Glutamatergic neuron (in vitro differentiated cells): Measurements from ENCODE around the gene MAPT. TPM values are rescaled to one million over a fixed set of nuclear protein-coding genes. Genes with fewer than 3 reads are reported as not detected.
A peak's percentile ranks its signal among the peaks of the same experiment; 100 is the strongest.

Experiments used
- DNase-seq: peaks from one replicate; pipeline ENCODE4 v3.0.0; 2022
- H3K27ac Mint-ChIP-seq: one replicate; pipeline ENCODE4 v1.8.0; 2020; ENCODE audit warnings: mild to moderate bottlenecking, mixed read lengths, inconsistent platforms; ENCODE audit not compliant: unreplicated experiment
- H3K27me3 Mint-ChIP-seq: one replicate; pipeline ENCODE4 v1.8.0; 2020; ENCODE audit warnings: mild to moderate bottlenecking, moderate library complexity, mixed read lengths, inconsistent platforms; ENCODE audit not compliant: unreplicated experiment
- H3K36me3 Mint-ChIP-seq: one replicate; pipeline ENCODE4 v1.8.0; 2020; ENCODE audit warnings: mild to moderate bottlenecking, mixed read lengths, inconsistent platforms; ENCODE audit not compliant: unreplicated experiment
- H3K4me1 Mint-ChIP-seq: one replicate; pipeline ENCODE4 v1.8.0; 2020; ENCODE audit warnings: mild to moderate bottlenecking, low read depth, mixed read lengths, inconsistent platforms; ENCODE audit not compliant: unreplicated experiment
- H3K4me3 Mint-ChIP-seq: one replicate; pipeline ENCODE4 v1.8.0; 2020; ENCODE audit warnings: mild to moderate bottlenecking, mixed read lengths, inconsistent platforms; ENCODE audit not compliant: unreplicated experiment
- H3K9me3 Mint-ChIP-seq: one replicate; pipeline ENCODE4 v1.8.0; 2020; ENCODE audit warnings: mild to moderate bottlenecking, moderate library complexity, mixed read lengths, inconsistent platforms; ENCODE audit not compliant: unreplicated experiment
- CTCF ChIP-seq: fragments of 200-600 bp; sonication (generic); IDR thresholded peaks from one replicate; pipeline ENCODE4 v1.5.0; 2021; ENCODE audit not compliant: partially characterized antibody, unreplicated experiment
- total RNA-seq: library from RNA; stranded (reverse); fragmentation: NEBNext Ultra II Directional; extraction: Animal tissue kit (Norgen Biotek cat#: 25700); gene quantifications from one replicate; pipeline ENCODE4 v1.2.1, GENCODE V29; 2021; ENCODE audit not compliant: unreplicated experiment

Gene MAPT
- total RNA-seq, 1 donor from 2014 or later: 123 TPM

GRCh38 chr17:45914047-45914717, 19.8 kb downstream of the MAPT start:
- Mint-ChIP-seq H3K27me3 (peaks cover 7% of the 10 kb centered on the region), H3K9me3 (peaks cover 19% of the 10 kb centered on the region), H3K36me3 (peaks cover 14% of the 10 kb centered on the region), H3K4me1 (peaks cover 10% of the 10 kb centered on the region), H3K4me3 (no peak overlapping the region), H3K27ac (no peak overlapping the region)
- DNase-seq: no peak
- no peak for TF ChIP-seq CTCF

- Mint-ChIP-seq H3K4me1 (peaks cover 10% of the 10 kb centered on the region), H3K27ac (no peak overlapping the region), H3K36me3 (peaks cover 14% of the 10 kb centered on the region), H3K27me3 (peaks cover 7% of the 10 kb centered on the region), H3K4me3 (no peak overlapping the region), H3K9me3 (peaks cover 19% of the 10 kb centered on the region)
- TF ChIP-seq CTCF: no peak
- no peak for DNase-seq
Measured at GRCh38 chr17:45915263-45915662, 20.9 kb downstream of the MAPT start.

- Mint-ChIP-seq H3K4me1 (peaks cover 8% of the 10 kb centered on the region), H3K9me3 (peaks cover 18% of the 10 kb centered on the region), H3K4me3 (no peak overlapping the region), H3K36me3 (peaks cover 12% of the 10 kb centered on the region), H3K27ac (no peak overlapping the region), H3K27me3 (peaks cover 7% of the 10 kb centered on the region)
- no peak for DNase-seq
- no peak for TF ChIP-seq CTCF
Measured at GRCh38 chr17:45917081-45917480, 22.7 kb downstream of the MAPT start.

GRCh38 chr17:45918241-45918745, 23.9 kb downstream of the MAPT start:
- H3K9me3 Mint-ChIP-seq: peaks cover 10% of the 10 kb centered on the region
- H3K4me1 Mint-ChIP-seq: peaks cover 8% of the 10 kb centered on the region
- H3K27me3 Mint-ChIP-seq: peaks cover 7% of the 10 kb centered on the region
- peaks cover 1% of the 10 kb centered on the region for H3K36me3 Mint-ChIP-seq
- TF ChIP-seq CTCF: no peak
- no peak for DNase-seq
- no peak overlapping the region for H3K27ac Mint-ChIP-seq
- H3K4me3 Mint-ChIP-seq: peak overlapping the region; percentile 8

- Mint-ChIP-seq H3K4me3 (no peak overlapping the region), H3K4me1 (peaks cover 7% of the 10 kb centered on the region), H3K27ac (no peak overlapping the region), H3K9me3 (peaks cover 9% of the 10 kb centered on the region), H3K27me3 (peaks cover 5% of the 10 kb centered on the region), H3K36me3 (no peaks in the 10 kb centered on the region)
- DNase-seq: no peak
- TF ChIP-seq CTCF: no peak
Measured at GRCh38 chr17:45919136-45919535, 24.8 kb downstream of the MAPT start.
